Uterus (tissue), 4 donors: Measurements from ENCODE around the gene ERMARD. TPM values are rescaled to one million over a fixed set of nuclear protein-coding genes. Genes with fewer than 3 reads are reported as not detected.

Experiments
- DNase-seq, 2 donors: peaks; one replicate each; pipeline ENCODE4 v3.0.0-alpha.2; 2019 to 2020
- H3K27ac ChIP-seq, 2 donors: fragments of 200-600 bp; sonication (generic); 1 replicate in 1 of 2; 2 replicates in 1 of 2; pipeline ENCODE4 v1.5.1; 2016 to 2018
- H3K27me3 ChIP-seq, 2 donors: fragments of 200-600 bp; sonication (generic); one replicate each; pipeline ENCODE4 v1.5.1; 2018 to 2019; ENCODE audit warnings: control low read depth in 1 of 2
- H3K36me3 ChIP-seq, 2 donors: fragments of 200-600 bp; sonication (generic); one replicate each; pipeline ENCODE4 v1.5.1; 2019; ENCODE audit warnings: control low read depth in 1 of 2
- H3K4me1 ChIP-seq, 2 donors: fragments of 200-600 bp; sonication (generic); one replicate each; pipeline ENCODE4 v1.5.1; 2018 to 2019; ENCODE audit warnings: control low read depth in 1 of 2
- H3K4me3 ChIP-seq, 2 donors: fragments of 200-600 bp; sonication (generic); 1 replicate in 1 of 2; 2 replicates in 1 of 2; pipeline ENCODE4 v1.5.1; 2018 to 2019; ENCODE audit warnings: mild to moderate bottlenecking in 1 of 2
- H3K9me3 ChIP-seq, 2 donors: fragments of 200-600 bp; sonication (generic); one replicate each; pipeline ENCODE4 v1.5.1; 2019; ENCODE audit warnings: control low read depth in 1 of 2
- POLR2A ChIP-seq, 2 donors: fragments of 450-650 bp; IDR thresholded peaks; one replicate each; pipeline ENCODE4 v1.6.1; 2016; ENCODE audit warnings: antibody characterized with exemption in 2 of 2, mild to moderate bottlenecking in 1 of 2, moderate library complexity in 1 of 2
- intact Hi-C: fragments of 100-400 bp; cut with DNase I; formaldehyde crosslinking; loops from one replicate; pipeline ENCODE4 v1.15.1; 2023; ENCODE audit warnings: low total_unique reads
- total RNA-seq, 4 donors: library from RNA; depleted of rRNA in 3 of 4; stranded (reverse); fragments of >200 nt in 3 of 4; gene quantifications; one replicate each; pipeline versions ENCODE4 v1.1.0 to v1.2.4, GENCODE V29; 2014 to 2023
- TF ChIP-seq, protein P1 (sequence below), 4 experiments: fragments of 200-600 bp in 2 of 4; fragments of 450-650 bp in 2 of 4; sonication (generic) in 2 of 4; IDR thresholded peaks; one replicate each; pipeline ENCODE4 v1.5.1; 2016 to 2019; ENCODE audit warnings: antibody characterized with exemption in 4 of 4, mild to moderate bottlenecking in 2 of 4, moderate library complexity in 1 of 4
- donor health status: DM: yes; HTN: yes; CAD: no.

The ERMARD gene
- total RNA-seq, 4 donors from 2014 or later, result 13.5 to 37.1 (median 28.6) TPM

DNA sequence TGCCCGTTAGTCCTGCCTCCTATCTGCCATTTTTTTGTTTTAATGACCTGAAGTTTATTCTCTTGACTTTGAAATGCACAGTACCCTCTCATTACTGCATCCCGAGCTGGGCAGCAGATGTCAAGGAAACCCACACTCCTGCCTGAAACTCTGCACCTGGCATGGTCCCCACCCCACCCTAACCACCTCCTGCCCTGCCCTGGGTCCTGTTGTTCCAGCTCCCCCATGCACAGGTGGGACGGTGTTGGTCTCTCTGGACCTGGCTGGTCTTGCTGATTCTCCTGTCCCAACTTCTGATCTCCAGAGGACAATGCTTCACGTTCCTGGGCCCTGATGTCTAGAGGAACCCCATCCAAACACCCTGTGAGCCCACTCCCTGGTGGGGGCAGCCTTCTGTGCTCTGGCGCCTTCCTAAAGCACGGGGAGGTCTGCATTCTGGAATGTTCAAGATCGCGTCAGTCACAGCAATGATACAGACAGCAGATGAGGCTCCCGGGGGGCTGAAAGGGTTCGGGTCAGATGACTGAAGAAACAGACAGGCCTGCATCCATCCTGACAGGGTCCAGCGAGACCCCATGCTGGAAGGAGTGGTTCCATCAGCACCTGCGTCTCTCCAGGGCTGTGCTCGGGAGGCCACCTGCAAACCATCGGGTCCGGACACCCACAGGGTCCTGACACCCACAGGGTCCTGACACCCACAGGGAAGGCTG is 73.6 kb downstream of the ERMARD start:
- no peak overlapping the region for H3K4me3 ChIP-seq
- no peaks in the 10 kb centered on the region for H3K4me1 ChIP-seq
- no peaks in the 10 kb centered on the region for H3K36me3 ChIP-seq
- no peak overlapping the region for H3K27ac ChIP-seq
- peaks cover 0 to 4% of the 10 kb centered on the region in 2 donors for H3K9me3 ChIP-seq
- no peaks in the 10 kb centered on the region for H3K27me3 ChIP-seq
- DNase-seq, result peak in 1 of 2 donors; percentile 5
- intact Hi-C loops, result no loop called here
- TF ChIP-seq, protein P1, sequence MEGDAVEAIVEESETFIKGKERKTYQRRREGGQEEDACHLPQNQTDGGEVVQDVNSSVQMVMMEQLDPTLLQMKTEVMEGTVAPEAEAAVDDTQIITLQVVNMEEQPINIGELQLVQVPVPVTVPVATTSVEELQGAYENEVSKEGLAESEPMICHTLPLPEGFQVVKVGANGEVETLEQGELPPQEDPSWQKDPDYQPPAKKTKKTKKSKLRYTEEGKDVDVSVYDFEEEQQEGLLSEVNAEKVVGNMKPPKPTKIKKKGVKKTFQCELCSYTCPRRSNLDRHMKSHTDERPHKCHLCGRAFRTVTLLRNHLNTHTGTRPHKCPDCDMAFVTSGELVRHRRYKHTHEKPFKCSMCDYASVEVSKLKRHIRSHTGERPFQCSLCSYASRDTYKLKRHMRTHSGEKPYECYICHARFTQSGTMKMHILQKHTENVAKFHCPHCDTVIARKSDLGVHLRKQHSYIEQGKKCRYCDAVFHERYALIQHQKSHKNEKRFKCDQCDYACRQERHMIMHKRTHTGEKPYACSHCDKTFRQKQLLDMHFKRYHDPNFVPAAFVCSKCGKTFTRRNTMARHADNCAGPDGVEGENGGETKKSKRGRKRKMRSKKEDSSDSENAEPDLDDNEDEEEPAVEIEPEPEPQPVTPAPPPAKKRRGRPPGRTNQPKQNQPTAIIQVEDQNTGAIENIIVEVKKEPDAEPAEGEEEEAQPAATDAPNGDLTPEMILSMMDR (IDR thresholded peaks at IDR 0.05), result no peak
- TF ChIP-seq POLR2A (IDR thresholded peaks at IDR 0.05), result no peak

GRCh38 chr6:169825558-169826225 is 74.3 kb downstream of the ERMARD start:
- H3K4me1 ChIP-seq, result no peaks in the 10 kb centered on the region
- DNase-seq, result peak in 1 of 2 donors; percentile 4
- intact Hi-C loops, result no loop called here
- H3K4me3 ChIP-seq, result no peak overlapping the region
- no peak overlapping the region for H3K27ac ChIP-seq
- no peak for TF ChIP-seq POLR2A (IDR thresholded peaks at IDR 0.05)
- TF ChIP-seq, protein P1 (IDR thresholded peaks at IDR 0.05), result no peak
- no peaks in the 10 kb centered on the region for H3K36me3 ChIP-seq
- H3K27me3 ChIP-seq, result no peaks in the 10 kb centered on the region
- peaks cover 0 to 4% of the 10 kb centered on the region in 2 donors for H3K9me3 ChIP-seq

GRCh38 chr6:169826697-169827096 is 75.3 kb downstream of the ERMARD start:
- intact Hi-C loops, result no loop called here
- TF ChIP-seq, protein P1 (IDR thresholded peaks at IDR 0.05), result no peak
- no peak for TF ChIP-seq POLR2A (IDR thresholded peaks at IDR 0.05)
- no peak overlapping the region for H3K4me3 ChIP-seq
- H3K36me3 ChIP-seq, result no peaks in the 10 kb centered on the region
- no peak for DNase-seq
- no peak overlapping the region for H3K27ac ChIP-seq
- H3K9me3 ChIP-seq, result peaks cover 0 to 4% of the 10 kb centered on the region in 2 donors
- H3K4me1 ChIP-seq, result no peaks in the 10 kb centered on the region
- H3K27me3 ChIP-seq, result no peaks in the 10 kb centered on the region

DNA sequence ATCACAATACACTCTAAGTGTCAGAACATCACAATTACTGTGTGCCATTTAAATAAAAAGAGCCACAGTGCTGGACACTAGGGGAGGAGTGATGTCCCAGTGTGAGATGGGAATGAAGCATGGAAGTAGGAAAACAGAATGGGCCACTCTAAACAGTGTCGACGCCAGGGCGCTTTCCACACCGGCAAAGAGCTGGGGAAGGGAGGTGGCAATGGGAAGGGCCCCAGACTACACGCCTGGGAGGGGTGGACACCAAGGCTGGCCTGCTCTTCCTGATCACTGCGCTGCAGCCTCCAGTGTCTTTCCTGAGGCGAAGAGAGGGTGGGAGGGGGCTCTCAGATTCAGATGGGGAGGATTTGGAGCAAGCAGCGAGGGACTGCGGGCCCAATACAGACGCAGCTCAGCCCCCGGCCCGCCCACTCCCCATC is 75.9 kb downstream of the ERMARD start:
- Histone ChIP-seq H3K4me3 (no peak overlapping the region), H3K27me3 (no peaks in the 10 kb centered on the region), H3K36me3 (no peaks in the 10 kb centered on the region), H3K27ac (no peak overlapping the region), H3K4me1 (no peaks in the 10 kb centered on the region), H3K9me3 (peaks cover 0 to 4% of the 10 kb centered on the region in 2 donors)
- intact Hi-C loops, result no loop called here
- DNase-seq, result peak in 1 of 2 donors; percentile 4
- TF ChIP-seq, protein P1 (IDR thresholded peaks at IDR 0.05), result no peak
- TF ChIP-seq POLR2A (IDR thresholded peaks at IDR 0.05), result no peak

DNA sequence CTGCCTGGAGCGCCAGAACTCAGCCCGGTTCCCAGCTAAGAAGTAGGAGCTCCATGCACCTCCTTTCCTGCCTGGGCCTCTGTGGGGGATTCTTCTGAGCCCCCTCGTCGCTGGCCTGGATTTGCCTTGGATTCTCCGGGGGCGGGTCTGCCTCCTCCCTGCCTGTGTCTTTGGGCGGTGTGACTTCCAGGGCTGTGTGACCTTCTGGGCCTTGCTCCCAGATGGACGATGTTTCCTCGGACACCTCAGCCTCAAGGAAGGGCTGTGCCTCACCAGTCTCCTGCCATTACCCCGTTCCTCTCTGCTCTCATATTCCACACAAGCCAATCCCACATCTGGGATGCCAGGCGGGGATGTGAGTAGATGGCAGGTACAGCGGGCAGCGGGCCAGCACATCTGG is 76.8 kb downstream of the ERMARD start:
- Histone ChIP-seq H3K4me3 (no peak overlapping the region), H3K4me1 (no peaks in the 10 kb centered on the region), H3K27me3 (no peaks in the 10 kb centered on the region), H3K36me3 (no peaks in the 10 kb centered on the region), H3K27ac (no peak overlapping the region), H3K9me3 (peaks cover 0 to 4% of the 10 kb centered on the region in 2 donors)
- intact Hi-C loops, result no loop called here
- peak in 1 of 2 donors; percentile 4 for DNase-seq
- TF ChIP-seq POLR2A (IDR thresholded peaks at IDR 0.05), result no peak
- TF ChIP-seq, protein P1 (IDR thresholded peaks at IDR 0.05), result no peak
